KMS-11 (cell line): Measurements from ENCODE around the gene FOXRED2.

ENCODE experiments used
- H2AFZ ChIP-seq: fragments of 200-600 bp; sonication (generic); 2 replicates; pipeline ENCODE4 v1.6.1; 2016; ENCODE audit warnings: antibody characterized with exemption, mixed run types, low read depth
- H3K27ac ChIP-seq: fragments of 200-600 bp; sonication (generic); 2 replicates; pipeline ENCODE4 v1.6.1; 2016; ENCODE audit warnings: mild to moderate bottlenecking, mixed run types
- H3K27me3 ChIP-seq: fragments of 200-600 bp; sonication (generic); 2 replicates; pipeline ENCODE4 v1.6.1; 2017; ENCODE audit warnings: mild to moderate bottlenecking, low read depth, mixed run types, moderate library complexity; ENCODE audit not compliant: insufficient read depth
- H3K36me3 ChIP-seq: fragments of 200-600 bp; sonication (generic); 2 replicates; pipeline ENCODE4 v1.6.1; 2017; ENCODE audit warnings: mild to moderate bottlenecking, mixed run types; ENCODE audit not compliant: insufficient read depth
- H3K4me1 ChIP-seq: fragments of 200-600 bp; sonication (generic); 2 replicates; pipeline ENCODE4 v1.6.1; 2016; ENCODE audit warnings: mild to moderate bottlenecking, low read depth, mixed run types; ENCODE audit not compliant: poor library complexity, severe bottlenecking
- H3K4me2 ChIP-seq: fragments of 200-600 bp; sonication (generic); 2 replicates; pipeline ENCODE4 v1.7.0; 2016; ENCODE audit warnings: mild to moderate bottlenecking, mixed run types
- H3K4me3 ChIP-seq: fragments of 200-600 bp; sonication (generic); IDR thresholded peaks from 2 replicates; pipeline ENCODE4 v1.6.1; 2017; ENCODE audit warnings: low read depth, low read length, mixed read lengths; ENCODE audit not compliant: insufficient read depth
- H3K79me2 ChIP-seq: fragments of 200-600 bp; sonication (generic); 2 replicates; pipeline ENCODE4 v1.6.1; 2016; ENCODE audit warnings: low read depth, mixed run types; ENCODE audit not compliant: insufficient read depth
- H3K9ac ChIP-seq: fragments of 200-600 bp; sonication (generic); 2 replicates; pipeline ENCODE4 v1.6.1; 2016; ENCODE audit warnings: mild to moderate bottlenecking, mixed run types
- H4K20me1 ChIP-seq: fragments of 200-600 bp; sonication (generic); 2 replicates; pipeline ENCODE4 v1.6.1; 2016; ENCODE audit warnings: mild to moderate bottlenecking, mixed run types; ENCODE audit not compliant: insufficient read depth
- TF ChIP-seq, protein P1 (sequence below): fragments of 200-600 bp; sonication (generic); conservative IDR thresholded peaks from 2 replicates; pipeline ENCODE4 v1.6.1; 2017; ENCODE audit warnings: low read depth, mild to moderate bottlenecking, antibody characterized with exemption, low read length, moderate library complexity, mixed read lengths

FOXRED2 gene

DNA sequence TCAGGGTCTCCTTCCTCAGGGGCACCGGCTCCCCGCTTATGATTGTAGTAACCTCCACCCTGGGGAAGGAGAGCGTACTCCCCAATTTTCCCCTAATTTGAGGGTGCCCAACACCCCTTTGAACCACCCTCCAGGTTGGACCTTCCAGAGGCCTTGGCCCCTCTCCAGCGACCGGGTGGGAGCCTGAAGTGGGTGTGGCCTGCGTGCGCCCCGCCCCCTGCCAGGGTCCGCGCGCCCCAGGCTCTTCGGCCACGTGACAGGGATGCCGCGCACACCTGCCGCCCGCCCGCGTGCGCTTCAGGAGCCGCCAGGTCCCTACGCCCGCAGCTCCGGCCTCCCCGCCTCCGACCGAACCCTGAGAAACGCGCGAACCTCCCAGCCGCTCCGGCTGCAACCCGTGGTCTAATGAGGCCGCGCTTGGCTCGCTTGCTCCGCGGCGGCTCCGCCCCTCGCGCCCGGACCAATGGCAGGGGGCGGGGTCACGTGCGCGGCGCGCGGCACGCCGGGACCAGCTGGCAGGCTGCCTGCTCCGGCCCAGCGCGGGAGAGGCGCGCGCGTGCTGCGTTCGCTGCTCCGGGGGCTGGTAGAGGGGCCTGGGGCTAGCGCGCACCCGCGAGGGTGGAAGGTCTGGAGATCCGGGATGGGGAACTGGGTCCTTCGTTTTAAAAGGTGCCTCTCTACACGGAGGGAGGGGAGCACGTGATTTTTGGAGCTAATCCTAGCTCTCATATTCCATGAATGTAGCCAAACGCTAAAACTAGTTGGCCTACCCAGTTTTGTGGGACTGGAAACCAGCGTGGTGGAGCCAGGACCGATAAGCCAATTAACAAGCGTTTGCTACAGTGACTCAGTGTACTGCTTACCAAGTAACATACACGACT lies at the start of gene FOXRED2:
Gene FOXRED2, minus strand, starts transcription at position 404 of the 881 bp plus-strand sequence. CDS start 618 bp downstream, outside the sequence.
- no peaks in the 10 kb centered on the region for H4K20me1 ChIP-seq
- H3K9ac ChIP-seq: peak within 1 kb of the TSS; percentile 56; the same call in 1 of the 2 replicates
- 0 out of 2 replicates have a peak, but pooled peaks cover 4% of the 10 kb centered on the region for H3K36me3 ChIP-seq
- peak within 1 kb of the TSS; percentile 85 for H2AFZ ChIP-seq
- H3K4me2 ChIP-seq: peak within 1 kb of the TSS; percentile 70
- no peaks in the 10 kb centered on the region for H3K79me2 ChIP-seq
- no peaks in the 10 kb centered on the region for H3K27me3 ChIP-seq
- peaks cover 8% of the 10 kb centered on the region for H3K4me1 ChIP-seq
- H3K4me3 ChIP-seq: no peak within 1 kb of the TSS
- TF ChIP-seq, protein P1, sequence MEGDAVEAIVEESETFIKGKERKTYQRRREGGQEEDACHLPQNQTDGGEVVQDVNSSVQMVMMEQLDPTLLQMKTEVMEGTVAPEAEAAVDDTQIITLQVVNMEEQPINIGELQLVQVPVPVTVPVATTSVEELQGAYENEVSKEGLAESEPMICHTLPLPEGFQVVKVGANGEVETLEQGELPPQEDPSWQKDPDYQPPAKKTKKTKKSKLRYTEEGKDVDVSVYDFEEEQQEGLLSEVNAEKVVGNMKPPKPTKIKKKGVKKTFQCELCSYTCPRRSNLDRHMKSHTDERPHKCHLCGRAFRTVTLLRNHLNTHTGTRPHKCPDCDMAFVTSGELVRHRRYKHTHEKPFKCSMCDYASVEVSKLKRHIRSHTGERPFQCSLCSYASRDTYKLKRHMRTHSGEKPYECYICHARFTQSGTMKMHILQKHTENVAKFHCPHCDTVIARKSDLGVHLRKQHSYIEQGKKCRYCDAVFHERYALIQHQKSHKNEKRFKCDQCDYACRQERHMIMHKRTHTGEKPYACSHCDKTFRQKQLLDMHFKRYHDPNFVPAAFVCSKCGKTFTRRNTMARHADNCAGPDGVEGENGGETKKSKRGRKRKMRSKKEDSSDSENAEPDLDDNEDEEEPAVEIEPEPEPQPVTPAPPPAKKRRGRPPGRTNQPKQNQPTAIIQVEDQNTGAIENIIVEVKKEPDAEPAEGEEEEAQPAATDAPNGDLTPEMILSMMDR: no peak
- peak within 1 kb of the TSS; percentile 60 for H3K27ac ChIP-seq

DNA sequence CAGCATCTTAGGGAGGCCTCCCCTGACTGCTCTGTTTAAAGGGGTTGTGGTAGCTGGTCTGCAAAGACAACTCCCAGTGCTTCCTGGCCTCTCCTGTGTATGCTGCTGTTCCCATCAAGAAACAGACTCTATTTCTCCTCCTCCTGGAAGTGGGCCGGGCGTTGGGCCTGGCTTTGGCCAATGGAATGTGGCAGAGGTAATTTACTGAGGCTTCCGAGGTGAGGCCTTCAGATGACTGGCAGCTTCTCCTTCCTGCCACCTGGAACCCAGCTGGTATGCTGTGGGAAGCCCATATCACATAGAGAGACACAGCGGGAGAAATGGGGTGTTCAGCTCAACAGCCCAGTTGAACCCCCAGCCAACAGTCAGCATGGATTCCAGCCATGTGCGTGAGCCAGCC lies 47.3 kb upstream of the FOXRED2 start:
- Histone ChIP-seq H3K36me3 (no peaks in the 10 kb centered on the region), H3K4me3 (no peak overlapping the region), H3K79me2 (no peaks in the 10 kb centered on the region), H3K27ac (no peak overlapping the region), H2AFZ (no peak overlapping the region), H3K9ac (no peak overlapping the region), H3K27me3 (peaks cover 81% of the 10 kb centered on the region), H3K4me1 (no peaks in the 10 kb centered on the region), H4K20me1 (no peaks in the 10 kb centered on the region), H3K4me2 (no peak overlapping the region)
- TF ChIP-seq, protein P1: no peak

DNA sequence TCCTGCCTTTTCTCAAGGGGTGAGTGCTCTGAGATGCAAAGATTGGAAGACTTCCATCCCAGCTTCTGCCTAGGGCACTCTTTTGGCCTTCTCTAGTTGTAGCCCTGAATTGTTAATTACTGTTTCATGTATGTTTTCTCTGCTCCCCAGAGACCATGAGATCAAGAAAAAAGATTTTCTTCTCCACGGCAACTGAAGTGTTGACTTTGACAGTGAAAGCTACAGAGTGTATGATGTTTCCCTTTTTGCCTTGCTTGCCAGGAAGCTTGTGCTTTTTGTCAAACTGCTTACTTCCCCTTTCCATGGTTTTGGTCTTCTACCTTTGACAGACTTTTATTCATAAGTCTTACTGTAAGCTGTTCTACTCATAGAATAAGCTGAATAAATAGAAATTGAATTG lies 45.4 kb upstream of the FOXRED2 start:
- Histone ChIP-seq H4K20me1 (no peaks in the 10 kb centered on the region), H3K4me1 (no peaks in the 10 kb centered on the region), H3K36me3 (no peaks in the 10 kb centered on the region), H3K79me2 (no peaks in the 10 kb centered on the region), H3K4me2 (no peak overlapping the region), H3K4me3 (no peak overlapping the region), H2AFZ (no peak overlapping the region), H3K27me3 (peaks cover 83% of the 10 kb centered on the region), H3K9ac (no peak overlapping the region), H3K27ac (no peak overlapping the region)
- TF ChIP-seq, protein P1: no peak

DNA sequence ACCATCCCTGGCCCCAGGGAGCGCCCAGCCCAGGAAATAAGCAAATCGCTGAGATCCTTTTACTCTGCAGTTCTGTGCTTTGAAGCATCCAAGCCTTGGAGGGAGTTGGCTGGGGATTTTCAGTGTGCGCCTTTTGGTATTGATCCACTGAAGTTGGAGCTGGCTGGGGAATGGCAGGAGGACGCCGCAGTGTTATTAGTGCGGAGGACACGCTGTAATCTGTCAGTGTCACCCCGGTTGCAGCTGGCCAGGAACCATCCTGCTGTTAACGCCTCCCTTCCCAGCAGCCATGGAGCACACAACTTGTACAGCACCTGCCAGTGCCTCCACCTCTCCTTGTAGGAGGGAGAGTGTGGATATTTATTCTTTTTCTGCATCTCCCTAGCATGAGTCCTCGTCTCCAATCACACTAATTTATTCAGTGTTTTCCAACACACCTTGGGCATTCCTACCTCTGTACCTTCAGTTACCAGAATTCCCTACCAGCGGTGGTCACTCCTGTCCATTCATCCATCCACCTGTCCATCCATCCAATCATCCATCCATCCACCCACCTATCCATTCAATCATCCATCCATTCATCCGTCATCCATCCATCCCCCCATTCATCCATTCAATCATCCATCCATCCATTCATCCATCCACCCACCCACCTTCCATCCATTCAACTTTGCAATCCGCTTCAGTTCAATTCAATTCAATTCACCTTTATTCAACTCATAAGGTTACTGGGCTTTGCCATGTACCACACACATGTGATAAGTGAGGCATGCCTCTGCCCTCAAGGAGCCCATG lies 44.1 kb upstream of the FOXRED2 start:
- Histone ChIP-seq H3K4me3 (no peak overlapping the region), H3K4me2 (no peak overlapping the region), H4K20me1 (no peaks in the 10 kb centered on the region), H3K27me3 (peaks cover 85% of the 10 kb centered on the region), H3K27ac (no peak overlapping the region), H2AFZ (no peak overlapping the region), H3K4me1 (no peaks in the 10 kb centered on the region), H3K9ac (no peak overlapping the region), H3K79me2 (no peaks in the 10 kb centered on the region), H3K36me3 (no peaks in the 10 kb centered on the region)
- TF ChIP-seq, protein P1: no peak
